Fibroblast of lung (primary cell): Measurements from ENCODE around the gene FLVCR1.

Experiments used
- CTCF ChIP-seq, 2 donors: IDR thresholded peaks in 1 of 2; conservative IDR thresholded peaks in 1 of 2; 1 replicate in 1 of 2; 2 replicates in 1 of 2; pipeline ENCODE4 v1.5.1; 2011 to 2012; ENCODE audit warnings: low read length in 2 of 2, control low read depth in 1 of 2, inconsistent platforms in 1 of 2, low read depth in 1 of 2, mild to moderate bottlenecking in 1 of 2
- EZH2 ChIP-seq: IDR thresholded peaks from 2 replicates; pipeline ENCODE4 v1.5.1; 2012; ENCODE audit warnings: low read length, control low read depth, mild to moderate bottlenecking; ENCODE audit errors: missing control alignments

GRCh38 chr1:212937034-212937433 lies 79.0 kb downstream of the FLVCR1 start:
- TF ChIP-seq CTCF (conservative IDR thresholded peaks at IDR 0.05 in 1 of 2, IDR thresholded peaks at IDR 0.05 in 1 of 2; ENCODE audit: low read depth in 1 of 2, low read length in 2 of 2) (no peak), EZH2 (no peak)
